ENCODE results near the gene OSBPL6.

Gene OSBPL6

DNA sequence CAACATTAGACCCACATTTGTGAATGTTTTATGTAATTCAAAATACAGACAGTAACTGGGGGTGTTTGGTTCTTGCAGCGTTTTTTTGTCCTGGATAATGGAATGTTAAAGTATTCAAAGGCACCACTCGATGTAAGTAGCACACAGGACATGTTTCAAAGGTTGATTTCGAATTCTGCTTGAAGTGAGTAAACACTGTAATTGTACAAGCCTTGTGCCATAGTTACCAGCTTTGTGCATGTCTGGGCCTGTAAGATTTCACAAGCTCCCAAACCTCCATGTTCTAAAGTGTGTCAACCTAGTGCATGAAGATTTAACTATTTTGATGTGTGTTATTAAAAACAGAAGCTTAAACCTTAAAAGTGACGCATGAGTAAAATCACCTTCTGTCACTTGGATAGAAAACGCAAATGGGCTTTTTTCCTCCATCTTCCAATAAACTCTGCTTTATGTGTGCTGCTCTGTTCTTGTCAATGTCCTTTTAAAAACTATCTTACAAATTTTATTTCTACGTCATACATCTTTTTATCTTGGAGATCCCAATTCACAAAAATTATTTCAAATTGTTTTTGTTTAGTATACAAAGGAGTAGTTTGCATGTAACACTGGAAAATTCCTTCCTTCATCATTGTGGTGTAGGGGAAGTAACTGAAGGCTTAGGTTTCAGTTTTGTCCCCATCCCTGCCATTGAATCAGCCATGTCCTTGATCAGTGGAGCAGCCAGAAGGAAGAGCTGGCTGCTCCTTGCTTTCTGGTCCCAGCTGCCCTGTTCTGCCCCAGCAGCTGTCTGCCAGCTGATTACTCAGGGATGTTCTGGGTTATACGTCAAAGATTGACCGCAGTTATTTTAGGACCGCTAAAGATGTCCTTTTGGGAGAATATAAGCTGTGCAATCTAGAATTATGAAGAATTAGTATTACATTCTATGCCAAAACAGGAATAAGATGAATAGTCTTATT is 137.4 kb downstream of the OSBPL6 start:
- Histone ChIP-seq H3K27ac (no peak overlapping the region), H3K4me2 (ENCODE audit: low read length) (no peak overlapping the region)

DNA sequence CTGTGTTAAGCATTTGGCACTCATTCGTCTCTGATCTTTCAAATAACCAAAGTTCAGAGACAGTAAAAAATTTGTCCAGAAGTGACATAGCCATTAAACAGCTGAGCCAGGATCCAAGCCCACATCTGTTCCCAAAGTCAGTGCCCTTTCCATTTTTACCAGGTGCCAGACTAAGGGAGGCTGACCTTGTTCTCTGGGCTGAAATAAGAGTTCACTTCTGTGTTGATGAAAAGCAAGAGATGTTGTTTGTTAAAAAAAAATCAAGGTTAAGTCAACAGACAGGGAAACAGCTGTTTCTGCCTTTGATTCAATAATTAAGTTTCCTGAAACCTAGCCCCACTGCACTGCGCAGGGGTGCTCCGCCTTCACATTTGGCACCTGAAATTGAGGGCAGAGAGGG is 139.5 kb downstream of the OSBPL6 start:
- TF ChIP-seq, protein P1, sequence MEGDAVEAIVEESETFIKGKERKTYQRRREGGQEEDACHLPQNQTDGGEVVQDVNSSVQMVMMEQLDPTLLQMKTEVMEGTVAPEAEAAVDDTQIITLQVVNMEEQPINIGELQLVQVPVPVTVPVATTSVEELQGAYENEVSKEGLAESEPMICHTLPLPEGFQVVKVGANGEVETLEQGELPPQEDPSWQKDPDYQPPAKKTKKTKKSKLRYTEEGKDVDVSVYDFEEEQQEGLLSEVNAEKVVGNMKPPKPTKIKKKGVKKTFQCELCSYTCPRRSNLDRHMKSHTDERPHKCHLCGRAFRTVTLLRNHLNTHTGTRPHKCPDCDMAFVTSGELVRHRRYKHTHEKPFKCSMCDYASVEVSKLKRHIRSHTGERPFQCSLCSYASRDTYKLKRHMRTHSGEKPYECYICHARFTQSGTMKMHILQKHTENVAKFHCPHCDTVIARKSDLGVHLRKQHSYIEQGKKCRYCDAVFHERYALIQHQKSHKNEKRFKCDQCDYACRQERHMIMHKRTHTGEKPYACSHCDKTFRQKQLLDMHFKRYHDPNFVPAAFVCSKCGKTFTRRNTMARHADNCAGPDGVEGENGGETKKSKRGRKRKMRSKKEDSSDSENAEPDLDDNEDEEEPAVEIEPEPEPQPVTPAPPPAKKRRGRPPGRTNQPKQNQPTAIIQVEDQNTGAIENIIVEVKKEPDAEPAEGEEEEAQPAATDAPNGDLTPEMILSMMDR (IDR thresholded peaks at IDR 0.05) = no peak
- no peak overlapping the region for H3K4me3 ChIP-seq (ENCODE audit: low read depth, low read length)
- no peaks in the 10 kb centered on the region for H3K27me3 ChIP-seq (ENCODE audit: control insufficient read depth, insufficient read depth, low read length)
- H3K9ac ChIP-seq = no peak overlapping the region
- no peaks in the 10 kb centered on the region for H3K79me2 ChIP-seq
- H3K4me1 ChIP-seq = no peaks in the 10 kb centered on the region
- H3K36me3 ChIP-seq (ENCODE audit: control insufficient read depth, insufficient read depth, low read length) = no peaks in the 10 kb centered on the region
- no peak overlapping the region for H3K4me2 ChIP-seq (ENCODE audit: low read length)
- H3K27ac ChIP-seq = no peak overlapping the region
- H2AFZ ChIP-seq = no peak overlapping the region
- no peaks in the 10 kb centered on the region for H3K9me3 ChIP-seq (ENCODE audit: control insufficient read depth, low read length)

More for the DNA sequence above, 137.4 kb downstream of the OSBPL6 start:
- H3K4me1 ChIP-seq = peaks cover 3% of the 10 kb centered on the region
- no peak overlapping the region for H2AFZ ChIP-seq
- H3K9me3 ChIP-seq (ENCODE audit: control insufficient read depth, low read length) = no peaks in the 10 kb centered on the region
- H3K9ac ChIP-seq = no peak overlapping the region
- H3K4me3 ChIP-seq (ENCODE audit: low read depth, low read length) = no peak overlapping the region
- H3K27me3 ChIP-seq (ENCODE audit: control insufficient read depth, insufficient read depth, low read length) = no peaks in the 10 kb centered on the region
- no peaks in the 10 kb centered on the region for H3K79me2 ChIP-seq
- H3K36me3 ChIP-seq (ENCODE audit: control insufficient read depth, insufficient read depth, low read length) = no peaks in the 10 kb centered on the region
- TF ChIP-seq, protein P1 (IDR thresholded peaks at IDR 0.05) = no peak

DNA sequence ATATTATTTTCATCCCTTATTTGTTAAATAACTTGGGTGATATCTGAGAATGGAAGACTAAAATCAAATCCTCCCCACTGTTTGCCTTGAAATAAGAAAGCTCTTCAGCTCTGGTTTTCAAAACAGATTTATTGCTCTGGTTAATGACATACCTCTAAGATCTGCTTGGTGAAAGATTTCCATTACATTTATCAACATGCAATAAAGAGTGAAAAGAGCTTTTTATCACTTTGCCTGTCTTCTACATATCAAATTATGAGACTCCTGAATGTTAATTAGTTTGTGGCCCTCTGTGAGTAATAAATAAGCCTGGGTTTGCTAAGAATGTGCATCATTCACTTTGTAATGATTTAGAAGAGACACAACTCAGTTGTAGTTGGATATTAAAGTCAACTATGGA is 140.9 kb downstream of the OSBPL6 start:
- H3K4me3 ChIP-seq (ENCODE audit: low read depth, low read length) = no peak overlapping the region
- H3K9me3 ChIP-seq (ENCODE audit: control insufficient read depth, low read length) = no peaks in the 10 kb centered on the region
- TF ChIP-seq, protein P1 (IDR thresholded peaks at IDR 0.05) = no peak
- H3K27ac ChIP-seq = no peak overlapping the region
- no peak overlapping the region for H2AFZ ChIP-seq
- no peaks in the 10 kb centered on the region for H3K79me2 ChIP-seq
- no peaks in the 10 kb centered on the region for H3K27me3 ChIP-seq (ENCODE audit: control insufficient read depth, insufficient read depth, low read length)
- no peaks in the 10 kb centered on the region for H3K36me3 ChIP-seq (ENCODE audit: control insufficient read depth, insufficient read depth, low read length)
- H3K9ac ChIP-seq = no peak overlapping the region
- H3K4me1 ChIP-seq = no peaks in the 10 kb centered on the region
- H3K4me2 ChIP-seq (ENCODE audit: low read length) = no peak overlapping the region

DNA sequence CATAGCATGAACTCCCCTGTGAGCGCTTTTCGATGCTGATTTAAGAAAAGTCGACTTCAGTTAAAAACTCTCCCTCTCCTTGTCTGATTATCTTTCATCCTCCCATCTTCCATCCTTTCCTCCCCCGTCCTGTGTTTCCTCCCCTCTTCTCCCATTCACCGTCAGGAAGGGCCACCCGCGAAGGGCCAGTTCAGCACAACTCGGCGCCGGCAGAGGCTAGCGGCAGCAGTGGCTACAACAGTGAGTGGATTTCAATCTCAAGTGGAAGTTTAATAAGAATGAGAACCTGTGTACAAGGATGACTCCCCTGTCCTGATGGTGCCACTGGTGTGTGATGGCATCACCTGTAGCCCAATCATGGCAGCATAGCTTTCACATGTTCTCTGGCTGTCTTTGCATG is 149.8 kb downstream of the OSBPL6 start:
- no peak overlapping the region for H3K9ac ChIP-seq
- no peaks in the 10 kb centered on the region for H3K27me3 ChIP-seq (ENCODE audit: control insufficient read depth, insufficient read depth, low read length)
- no peak overlapping the region for H3K4me2 ChIP-seq (ENCODE audit: low read length)
- H3K4me3 ChIP-seq (ENCODE audit: low read depth, low read length) = no peak overlapping the region
- no peaks in the 10 kb centered on the region for H3K79me2 ChIP-seq
- no peaks in the 10 kb centered on the region for H3K36me3 ChIP-seq (ENCODE audit: control insufficient read depth, insufficient read depth, low read length)
- H2AFZ ChIP-seq = no peak overlapping the region
- TF ChIP-seq, protein P1 (IDR thresholded peaks at IDR 0.05) = no peak
- H3K27ac ChIP-seq = no peak overlapping the region
- no peaks in the 10 kb centered on the region for H3K4me1 ChIP-seq
- H3K9me3 ChIP-seq (ENCODE audit: control insufficient read depth, low read length) = no peaks in the 10 kb centered on the region

Data from parathyroid adenoma (tissue), 2 donors.